ENCODE results near the gene SYT8.

Gene SYT8

DNA sequence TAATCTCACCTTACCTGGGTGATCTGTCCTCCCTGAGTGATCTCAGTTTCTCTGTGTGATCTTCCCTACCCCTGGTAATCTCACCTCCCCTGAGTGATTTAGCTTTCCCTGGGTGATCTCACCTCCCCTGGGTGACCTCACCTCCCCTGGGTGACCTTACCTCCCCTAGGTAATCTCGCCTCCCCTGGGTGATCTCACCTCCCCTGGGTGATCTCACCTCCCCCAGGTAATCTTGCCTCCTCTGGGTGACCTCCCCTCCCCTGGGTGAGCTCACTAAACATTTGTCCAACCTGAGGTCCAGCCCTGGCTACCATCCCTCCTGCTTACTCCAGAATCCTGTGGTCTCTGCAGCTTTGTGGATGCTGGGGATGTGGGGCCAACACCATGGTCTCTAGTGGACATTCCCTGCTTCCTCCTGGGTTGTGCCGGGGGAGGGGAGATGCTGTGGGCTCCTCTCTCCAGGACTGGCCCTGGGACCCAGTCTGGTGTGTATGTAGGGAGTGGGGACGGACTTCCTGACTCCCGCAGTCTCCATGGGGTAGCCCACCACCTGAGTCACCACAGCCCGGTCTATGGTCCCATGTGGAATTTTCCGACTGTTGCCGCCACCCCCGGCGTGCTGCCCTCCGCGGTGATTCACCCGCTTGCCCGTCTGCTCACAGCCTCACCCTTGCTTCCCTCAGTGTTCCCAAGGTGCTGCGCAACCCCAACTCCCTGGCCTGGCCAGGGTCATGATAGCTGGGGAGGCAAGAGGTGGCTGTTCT is 28.0 kb downstream of the SYT8 start:
- Histone ChIP-seq H3K36me3 (ENCODE audit: control insufficient read depth, insufficient read depth, low read length) (no peaks in the 10 kb centered on the region), H3K9ac (ENCODE audit: low read length) (peak overlapping the region; percentile 37), H3K4me1 (ENCODE audit: control insufficient read depth, insufficient read depth, low read length) (peaks cover 14% of the 10 kb centered on the region), H3K27me3 (ENCODE audit: control insufficient read depth, insufficient read depth, low read length) (no peaks in the 10 kb centered on the region), H3K9me3 (ENCODE audit: control insufficient read depth, low read length) (no peaks in the 10 kb centered on the region), H3K4me3 (ENCODE audit: low read length) (no peak overlapping the region)

- Histone ChIP-seq H3K9ac (ENCODE audit: low read length) (peak overlapping the region; percentile 37), H3K27me3 (ENCODE audit: control insufficient read depth, insufficient read depth, low read length) (no peaks in the 10 kb centered on the region), H3K9me3 (ENCODE audit: control insufficient read depth, low read length) (no peaks in the 10 kb centered on the region), H3K36me3 (ENCODE audit: control insufficient read depth, insufficient read depth, low read length) (no peaks in the 10 kb centered on the region), H3K4me1 (ENCODE audit: control insufficient read depth, insufficient read depth, low read length) (peaks cover 14% of the 10 kb centered on the region), H3K4me3 (ENCODE audit: low read length) (no peak overlapping the region)
Measured at GRCh38 chr11:1863352-1864216, 28.8 kb downstream of the SYT8 start.

DNA sequence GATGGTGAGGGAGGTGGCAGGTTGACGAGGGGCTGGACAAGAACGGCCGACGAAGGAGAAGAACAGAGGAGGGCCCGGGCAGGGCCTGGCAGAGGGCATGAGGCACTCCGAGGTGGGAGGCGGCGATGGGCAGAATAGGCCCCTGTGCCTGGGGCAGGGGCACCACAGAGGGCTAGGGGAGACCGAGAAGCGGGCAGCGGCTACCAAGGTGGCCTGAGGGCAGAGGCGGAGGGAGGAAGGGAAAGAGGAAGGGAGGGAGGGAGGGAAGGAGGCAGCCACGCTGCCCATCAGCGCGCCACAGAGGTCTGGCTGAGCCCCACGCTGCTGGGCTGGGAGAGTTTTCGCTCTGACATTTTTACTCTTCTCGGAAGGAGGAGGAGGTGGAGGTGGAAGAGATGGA is 29.4 kb downstream of the SYT8 start:
- Histone ChIP-seq H3K36me3 (ENCODE audit: control insufficient read depth, insufficient read depth, low read length) (no peaks in the 10 kb centered on the region), H3K9ac (ENCODE audit: low read length) (peak overlapping the region; percentile 37), H3K27me3 (ENCODE audit: control insufficient read depth, insufficient read depth, low read length) (no peaks in the 10 kb centered on the region), H3K9me3 (ENCODE audit: control insufficient read depth, low read length) (no peaks in the 10 kb centered on the region), H3K4me3 (ENCODE audit: low read length) (no peak overlapping the region), H3K4me1 (ENCODE audit: control insufficient read depth, insufficient read depth, low read length) (peaks cover 14% of the 10 kb centered on the region)

GRCh38 chr11:1864831-1865665 is 30.3 kb downstream of the SYT8 start:
- no peaks in the 10 kb centered on the region for H3K9me3 ChIP-seq (ENCODE audit: control insufficient read depth, low read length)
- peak overlapping the region; percentile 47 for H3K9ac ChIP-seq (ENCODE audit: low read length)
- H3K36me3 ChIP-seq (ENCODE audit: control insufficient read depth, insufficient read depth, low read length) = no peaks in the 10 kb centered on the region
- H3K27me3 ChIP-seq (ENCODE audit: control insufficient read depth, insufficient read depth, low read length) = peaks cover 4% of the 10 kb centered on the region
- H3K4me1 ChIP-seq (ENCODE audit: control insufficient read depth, insufficient read depth, low read length) = peaks cover 14% of the 10 kb centered on the region
- no peak overlapping the region for H3K4me3 ChIP-seq (ENCODE audit: low read length)

DNA sequence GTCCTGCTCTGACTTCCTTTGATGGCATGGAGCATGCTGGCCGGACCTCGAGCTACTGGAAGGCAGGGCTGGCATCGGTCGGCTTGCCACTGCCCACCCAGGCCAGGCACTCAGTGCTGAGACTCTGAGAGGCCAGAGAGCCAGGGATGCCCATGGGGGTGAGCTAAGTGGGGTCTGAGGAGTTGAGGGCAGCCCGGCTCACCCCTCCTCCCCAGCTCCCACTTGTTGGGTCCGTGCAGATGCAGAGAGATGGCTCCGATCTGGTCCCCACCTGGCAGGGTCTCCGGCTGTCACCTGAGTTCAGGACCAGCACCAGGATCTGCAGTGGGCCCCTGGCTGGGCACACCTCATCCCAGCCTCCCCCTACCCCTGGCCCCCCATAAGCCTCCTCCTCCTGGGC is 31.4 kb downstream of the SYT8 start:
- no peak overlapping the region for H3K4me3 ChIP-seq (ENCODE audit: low read length)

DNA sequence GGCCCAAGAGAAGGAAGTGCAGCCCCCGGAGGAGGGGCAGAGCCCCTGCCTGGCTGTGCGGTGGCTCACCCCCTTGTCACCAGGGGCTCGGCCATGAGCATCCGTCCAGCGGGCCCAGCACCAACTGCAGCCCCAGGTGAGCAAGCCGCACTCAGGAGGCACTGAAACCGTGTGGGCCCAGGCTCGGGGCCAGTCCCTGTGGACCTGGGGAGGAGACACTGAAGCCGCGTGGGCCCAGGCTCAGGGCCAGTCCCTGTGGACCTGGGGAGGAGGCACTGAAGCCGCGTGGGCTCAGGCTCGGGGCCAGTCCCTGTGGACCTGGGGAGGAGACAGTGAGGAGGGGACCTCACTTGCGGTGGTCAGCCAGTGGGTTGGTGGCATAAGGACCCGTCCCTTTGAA is 32.0 kb downstream of the SYT8 start:
- Histone ChIP-seq H3K4me1 (ENCODE audit: control insufficient read depth, insufficient read depth, low read length) (peaks cover 14% of the 10 kb centered on the region), H3K36me3 (ENCODE audit: control insufficient read depth, insufficient read depth, low read length) (no peaks in the 10 kb centered on the region), H3K9ac (ENCODE audit: low read length) (no peak overlapping the region), H3K4me3 (ENCODE audit: low read length) (no peak overlapping the region), H3K9me3 (ENCODE audit: control insufficient read depth, low read length) (no peaks in the 10 kb centered on the region), H3K27me3 (ENCODE audit: control insufficient read depth, insufficient read depth, low read length) (peaks cover 13% of the 10 kb centered on the region)

More for the DNA sequence above, 31.4 kb downstream of the SYT8 start:
- Histone ChIP-seq H3K36me3 (ENCODE audit: control insufficient read depth, insufficient read depth, low read length) (no peaks in the 10 kb centered on the region), H3K27me3 (ENCODE audit: control insufficient read depth, insufficient read depth, low read length) (peaks cover 13% of the 10 kb centered on the region), H3K9ac (ENCODE audit: low read length) (no peak overlapping the region), H3K4me1 (ENCODE audit: control insufficient read depth, insufficient read depth, low read length) (peaks cover 14% of the 10 kb centered on the region), H3K9me3 (ENCODE audit: control insufficient read depth, low read length) (no peaks in the 10 kb centered on the region)

DNA sequence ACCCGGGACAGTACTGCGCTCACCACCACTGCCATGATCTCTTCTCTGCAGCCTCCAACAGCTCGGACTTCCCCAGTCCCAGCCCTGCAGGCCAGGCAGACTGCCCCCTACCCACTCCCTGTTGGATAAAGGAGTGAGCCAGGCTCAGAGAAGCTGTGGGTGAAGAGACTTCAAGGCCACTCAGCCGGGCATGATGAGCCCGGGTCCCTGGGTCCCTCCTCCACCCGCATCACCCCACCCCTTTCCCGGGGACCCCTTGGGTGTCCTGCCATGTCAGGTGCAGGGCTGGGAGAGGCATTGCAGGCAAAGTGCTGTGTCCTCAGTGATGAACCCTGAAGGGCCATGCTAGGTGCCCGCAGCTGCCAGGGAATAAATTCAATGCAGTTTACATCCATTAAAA is 32.6 kb downstream of the SYT8 start:
- Histone ChIP-seq H3K9me3 (ENCODE audit: control insufficient read depth, low read length) (no peaks in the 10 kb centered on the region), H3K9ac (ENCODE audit: low read length) (no peak overlapping the region), H3K36me3 (ENCODE audit: control insufficient read depth, insufficient read depth, low read length) (no peaks in the 10 kb centered on the region), H3K27me3 (ENCODE audit: control insufficient read depth, insufficient read depth, low read length) (peaks cover 13% of the 10 kb centered on the region), H3K4me3 (ENCODE audit: low read length) (no peak overlapping the region), H3K4me1 (ENCODE audit: control insufficient read depth, insufficient read depth, low read length) (peaks cover 14% of the 10 kb centered on the region)

DNA sequence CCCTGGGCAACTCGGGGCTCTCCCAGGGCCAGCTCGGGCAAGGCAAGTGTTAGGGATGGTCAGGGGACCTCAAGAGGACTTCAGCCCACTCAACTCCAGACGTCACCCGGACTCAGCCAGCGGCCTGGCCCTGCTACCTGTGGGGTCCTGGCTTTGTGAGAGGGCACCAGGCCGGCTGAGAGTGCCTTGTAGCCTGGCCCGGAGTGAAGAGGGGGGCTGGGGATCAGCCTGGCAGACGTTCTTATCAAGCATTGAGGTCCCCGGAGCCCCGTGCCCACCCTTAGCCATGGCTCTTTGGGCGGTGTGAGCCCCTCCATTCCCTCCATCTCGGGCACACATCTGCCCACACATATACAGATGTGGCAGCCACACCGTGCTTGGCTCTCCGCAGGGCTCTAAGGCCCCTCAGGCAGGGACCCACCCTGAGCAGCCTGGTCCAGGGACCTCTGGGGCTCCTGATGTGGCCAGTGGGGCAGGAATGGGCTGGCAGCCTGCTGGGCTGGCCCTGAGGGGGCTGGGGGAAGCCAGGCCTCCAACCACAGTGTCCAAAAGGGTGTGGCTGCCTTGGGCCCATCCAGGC is 33.4 kb downstream of the SYT8 start:
- Histone ChIP-seq H3K9ac (ENCODE audit: low read length) (peak overlapping the region; percentile 28), H3K4me3 (ENCODE audit: low read length) (no peak overlapping the region)

GRCh38 chr11:1868636-1869291 is 34.0 kb downstream of the SYT8 start:
- no peaks in the 10 kb centered on the region for H3K9me3 ChIP-seq (ENCODE audit: control insufficient read depth, low read length)
- H3K27me3 ChIP-seq (ENCODE audit: control insufficient read depth, insufficient read depth, low read length) = peaks cover 13% of the 10 kb centered on the region
- no peaks in the 10 kb centered on the region for H3K36me3 ChIP-seq (ENCODE audit: control insufficient read depth, insufficient read depth, low read length)
- H3K4me1 ChIP-seq (ENCODE audit: control insufficient read depth, insufficient read depth, low read length) = peaks cover 4% of the 10 kb centered on the region
- H3K9ac ChIP-seq (ENCODE audit: low read length) = peak overlapping the region; percentile 28
- no peak overlapping the region for H3K4me3 ChIP-seq (ENCODE audit: low read length)

More for the DNA sequence above, 33.4 kb downstream of the SYT8 start:
- Histone ChIP-seq H3K4me1 (ENCODE audit: control insufficient read depth, insufficient read depth, low read length) (peaks cover 10% of the 10 kb centered on the region), H3K9me3 (ENCODE audit: control insufficient read depth, low read length) (no peaks in the 10 kb centered on the region), H3K36me3 (ENCODE audit: control insufficient read depth, insufficient read depth, low read length) (no peaks in the 10 kb centered on the region), H3K27me3 (ENCODE audit: control insufficient read depth, insufficient read depth, low read length) (peaks cover 13% of the 10 kb centered on the region)

DNA sequence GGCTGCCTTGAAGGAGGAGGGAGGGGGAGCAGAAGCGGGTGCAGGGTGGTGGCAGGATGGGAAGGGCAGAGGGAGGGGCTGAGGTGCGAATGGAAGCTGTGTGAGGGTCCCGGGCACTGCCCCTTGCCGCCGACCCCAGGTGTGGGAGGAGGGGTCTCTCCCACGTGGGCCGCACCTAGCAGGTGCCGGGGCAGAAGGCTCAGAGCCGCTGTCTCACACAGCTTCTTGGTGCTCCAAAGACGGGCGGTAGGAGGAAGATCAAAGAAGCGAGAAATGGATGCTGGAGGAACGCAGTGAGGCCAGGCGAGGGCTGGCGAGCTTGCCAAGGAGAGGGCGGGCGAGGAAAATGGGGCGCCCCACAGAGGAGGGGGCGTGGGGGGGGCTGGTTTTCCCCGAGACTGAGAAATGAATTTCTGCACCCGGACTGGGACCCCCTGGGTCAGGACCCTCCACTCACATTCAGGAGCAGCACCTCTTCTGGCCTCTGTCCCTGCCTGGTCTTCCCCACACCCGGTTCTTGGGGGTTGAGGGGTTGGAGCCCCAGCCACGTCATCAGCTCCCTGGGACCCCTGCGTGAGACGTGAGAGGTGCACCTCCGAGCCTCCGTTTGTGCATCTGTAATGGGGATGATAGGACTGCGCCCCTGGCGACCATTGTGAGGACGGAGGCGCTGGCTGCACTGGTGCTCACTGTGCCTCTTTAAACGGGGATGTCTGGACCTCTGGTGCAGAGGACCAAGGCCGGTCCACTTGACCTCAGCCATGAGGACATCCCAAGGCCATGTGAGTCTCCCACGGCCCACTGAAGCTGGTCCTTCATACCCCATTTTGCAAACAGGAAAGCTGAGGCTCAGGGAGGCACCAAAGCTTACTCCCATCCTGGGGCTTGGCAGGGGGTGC is 34.9 kb downstream of the SYT8 start:
- Histone ChIP-seq H3K9ac (ENCODE audit: low read length) (peak overlapping the region; percentile 25), H3K9me3 (ENCODE audit: control insufficient read depth, low read length) (no peaks in the 10 kb centered on the region), H3K4me3 (ENCODE audit: low read length) (no peak overlapping the region), H3K4me1 (ENCODE audit: control insufficient read depth, insufficient read depth, low read length) (no peaks in the 10 kb centered on the region), H3K27me3 (ENCODE audit: control insufficient read depth, insufficient read depth, low read length) (peaks cover 13% of the 10 kb centered on the region), H3K36me3 (ENCODE audit: control insufficient read depth, insufficient read depth, low read length) (no peaks in the 10 kb centered on the region)

All from mucosa of stomach (tissue), 1 donor.